K562 (cell line): ENCODE results near the gene PLA2G4D. TPM values are rescaled to one million over a fixed set of nuclear protein-coding genes. Genes with fewer than 3 reads are reported as not detected.

ENCODE experiments used
- ATAC-seq: fragments of 200-7000 bp; cut with Tn5 transposase; 3 replicates; pipeline ENCODE4 v1.9.1; 2020; ENCODE audit warnings: moderate library complexity
- BruUV-seq: library from RNA; stranded (reverse); fragments of 400-500 nt; replicated peaks from 2 replicates; lab custom pipeline; 2021; lab: Mats Ljungman, UMichigan
- CTCF ChIA-PET: fragments of 300-600 bp; formaldehyde crosslinking; extraction: SDS; loops from one replicate; lab custom pipeline; 2021; ENCODE audit warnings: low intra/inter-chr PET ratio; lab: Yijun Ruan, JAX
- POLR2A ChIA-PET: fragments of 300-600, 350-650 bp; sonication (Branson Sonifier 250); formaldehyde crosslinking; extraction: SDS; loops from one replicate; lab custom pipeline; 2021; ENCODE audit warnings: antibody characterized with exemption, inconsistent platforms; lab: Yijun Ruan, JAX
- DNase-seq, 4 experiments: peaks; one replicate each; pipeline versions ENCODE4 v3.0.0 to v3.0.0-alpha.2; 2011 to 2018; ENCODE audit warnings: low spot score in 3 of 4, mixed read lengths in 3 of 4; ENCODE audit errors: extremely low read depth in 1 of 4
- FAIRE-seq: peaks from 2 replicates; lab custom pipeline; 2011; peaks lifted over from hg19 to GRCh38; lab: Jason Lieb, UNC
- H2AFZ ChIP-seq: 2 replicates; pipeline ENCODE4 v1.6.0; 2011; ENCODE audit warnings: low read depth, low read length, control low read depth, inconsistent platforms
- H3K27ac ChIP-seq: fragments of 200-600 bp; 3 replicates; pipeline ENCODE4 v1.8.0; 2011; ENCODE audit warnings: low read depth, mild to moderate bottlenecking, control low read depth, inconsistent platforms, low read length, moderate library complexity, mixed read lengths; ENCODE audit errors: extremely low read depth
- H3K27me3 ChIP-seq, 2 experiments: fragments of 300-600 bp in 1 of 2; 2 replicates in 1 of 2; 3 replicates in 1 of 2; pipeline versions ENCODE4 v1.6.0 to v1.8.0; 2011; ENCODE audit warnings: inconsistent platforms in 2 of 2, low read length in 2 of 2, mild to moderate bottlenecking in 1 of 2, mixed read lengths in 1 of 2, moderate library complexity in 1 of 2; ENCODE audit not compliant: control insufficient read depth in 2 of 2, insufficient read depth in 2 of 2
- H3K36me3 ChIP-seq: fragments of 300-600 bp; 3 replicates; pipeline ENCODE4 v1.8.0; 2011; ENCODE audit warnings: mild to moderate bottlenecking, low read length, inconsistent platforms; ENCODE audit not compliant: control insufficient read depth, insufficient read depth
- H3K4me1 ChIP-seq, 2 experiments: fragments of 200-600 bp in 1 of 2; replicated peaks in 1 of 2; 2 replicates in 1 of 2; 3 replicates in 1 of 2; pipeline versions ENCODE4 v1.5.1 to v1.8.0; 2011; ENCODE audit warnings: inconsistent platforms in 2 of 2, low read length in 2 of 2, mild to moderate bottlenecking in 1 of 2, mixed read lengths in 1 of 2, moderate library complexity in 1 of 2; ENCODE audit not compliant: control insufficient read depth in 2 of 2, insufficient read depth in 2 of 2
- H3K4me2 ChIP-seq: 2 replicates; pipeline ENCODE4 v1.6.1; 2011; ENCODE audit warnings: low read length, control low read depth, inconsistent platforms, mixed read lengths; ENCODE audit not compliant: insufficient read depth
- H3K4me3 ChIP-seq: fragments of 200-600 bp; sonication (generic), shearing (Covaris generic); 2 replicates; pipeline ENCODE4 v1.5.1; 2016; ENCODE audit warnings: control low read depth, inconsistent platforms
- H3K79me2 ChIP-seq: fragments of 200-600 bp; 3 replicates; pipeline ENCODE4 v1.8.0; 2011; ENCODE audit warnings: low read length, inconsistent platforms; ENCODE audit not compliant: control insufficient read depth, insufficient read depth
- H3K9ac ChIP-seq, 2 experiments: 2 replicates each; pipeline versions ENCODE4 v1.6.0 to v1.6.1; 2011; ENCODE audit warnings: low read depth in 2 of 2, low read length in 2 of 2, control low read depth in 1 of 2, inconsistent platforms in 1 of 2, mild to moderate bottlenecking in 1 of 2, mixed read lengths in 1 of 2; ENCODE audit not compliant: insufficient read depth in 1 of 2
- H3K9me1 ChIP-seq: one replicate; pipeline ENCODE4 v1.6.0; 2011; ENCODE audit warnings: inconsistent platforms, mild to moderate bottlenecking, low read length, moderate library complexity; ENCODE audit not compliant: control insufficient read depth, insufficient read depth
- H3K9me3 ChIP-seq: replicated peaks from 2 replicates; pipeline ENCODE4 v1.5.1; 2011; ENCODE audit warnings: low read depth, low read length, inconsistent platforms; ENCODE audit not compliant: control insufficient read depth, insufficient read depth
- H4K20me1 ChIP-seq: replicated peaks from 2 replicates; pipeline ENCODE4 v1.6.1; 2011; ENCODE audit warnings: low read length, inconsistent platforms, mixed read lengths; ENCODE audit not compliant: control insufficient read depth, insufficient read depth
- CEBPZ ChIP-seq: fragments of 150-350 bp; IDR thresholded peaks from 2 replicates; pipeline ENCODE4 v1.6.1; 2014; ENCODE audit warnings: low read depth, mild to moderate bottlenecking, low read length, borderline replicate concordance
- DMBX1 ChIP-seq: fragments of 250-450 bp; sonication (Bioruptor Pico); IDR thresholded peaks from 2 replicates; pipeline ENCODE4 v1.8.0; 2022; ENCODE audit warnings: inconsistent platforms, mild to moderate bottlenecking, moderate library complexity, borderline replicate concordance
- EHMT2 ChIP-seq: fragments of 450-650 bp; IDR thresholded peaks from 2 replicates; pipeline ENCODE4 v1.6.1; 2018; ENCODE audit warnings: antibody characterized with exemption
- MCM7 ChIP-seq, 2 experiments: fragments of 450-650 bp; IDR thresholded peaks; 2 replicates each; pipeline ENCODE4 v1.6.1; 2016 to 2018
- MEIS2 ChIP-seq: fragments of 450-650 bp; IDR thresholded peaks from 2 replicates; pipeline ENCODE4 v1.6.1; 2014; ENCODE audit warnings: mild to moderate bottlenecking; ENCODE audit not compliant: partially characterized antibody
- SRF ChIP-seq, 2 experiments: fragments of 250-450, 450-650 bp in 1 of 2; sonication (Bioruptor Pico) in 1 of 2; sonication (generic) in 1 of 2; formaldehyde crosslinking; IDR thresholded peaks; 2 replicates each; pipeline versions ENCODE4 v1.5.0 to v1.5.1; 2020 to 2022; ENCODE audit warnings: mild to moderate bottlenecking in 1 of 2, missing genetic modification reagents in 1 of 2
- USF2 ChIP-seq: sonication (generic); formaldehyde crosslinking; IDR thresholded peaks from 2 replicates; pipeline ENCODE4 v1.5.0; 2020; ENCODE audit warnings: missing genetic modification reagents
- ZNF282 ChIP-seq: sonication (generic); formaldehyde crosslinking; IDR thresholded peaks from 2 replicates; pipeline ENCODE4 v1.8.1; 2023; ENCODE audit warnings: missing genetic modification reagents
- WGBS: fragments of 100-300 bp; shearing (Covaris generic); methylation state at CpG from one replicate; pipeline ENCODE4 v1.1.6; 2016; ENCODE audit warnings: low coverage, mixed read lengths; ENCODE audit not compliant: insufficient coverage; ENCODE audit errors: missing lambda C conversion rate; 5-methylcytosine and 5-hydroxymethylcytosine counted together
- in situ Hi-C: fragments of 300-500 bp; cut with MboI; formaldehyde crosslinking; loops from 4 replicates; pipeline ENCODE4 v1.15.0; 2018; ENCODE audit warnings: inconsistent platforms, mixed read lengths
- intact Hi-C: fragments of 100-400 bp; cut with micrococcal nuclease; formaldehyde crosslinking; loops from 2 replicates; pipeline ENCODE4 v1.14.2; 2022
- polyA plus RNA-seq, 8 experiments: library from polyadenylated mRNA; depleted of rRNA in 4 of 8; stranded (reverse) in 5 of 8; unstranded in 3 of 8; fragments of >200 nt; fragmentation: Nextera tagmentation in 2 of 8; fragmentation: Illumina TruSeq in 1 of 8; extraction: Ambion mirVana in 2 of 8; extraction: Trizol in 1 of 8; gene quantifications; 2 replicates each; pipeline versions ENCODE4 v1.2.1 to v1.2.3, GENCODE V29; 2011 to 2014; ENCODE audit warnings: inconsistent platforms in 1 of 8, missing spikeins in 1 of 8
- total RNA-seq, 7 experiments: library from RNA; depleted of rRNA in 6 of 7; stranded (reverse); fragments of >200 nt in 6 of 7; fragmentation: Illumina TruSeq in 2 of 7; extraction: Trizol in 2 of 7; gene quantifications; 2 replicates each; pipeline versions ENCODE4 v1.2.1 to v1.2.3, GENCODE V29; 2011 to 2021; ENCODE audit warnings: low replicate concordance in 1 of 7

The PLA2G4D gene
- total and polyA plus RNA-seq, 9 of the 15 experiments (the other 6 are each of a cell fraction or from before 2014, with no cell fraction given) = 0.04 TPM; not detected in 8

- TF ChIP-seq CEBPZ (no peak), EHMT2 (no peak), ZNF282 (no peak)
Observed at GRCh38 chr15:42087460-42087859, 6.9 kb downstream of the PLA2G4D start (continued).

- TF ChIP-seq MEIS2 = no peak
- TF ChIP-seq MCM7 (IDR thresholded peaks at IDR 0.05) = no peak
- no peak for TF ChIP-seq SRF (CRISPR knock-in tag; IDR thresholded peaks at IDR 0.05)
- TF ChIP-seq USF2 (CRISPR knock-in tag) = no peak
- TF ChIP-seq DMBX1 = no peak
- TF ChIP-seq, all 486 proteins: peak for 0
- BruUV-seq = no TSS peak
- intact Hi-C loops = no loop called here
Observed at GRCh38 chr15:42085721-42086120, 8.6 kb downstream of the PLA2G4D start.

More at GRCh38 chr15:42085721-42086120, 8.6 kb downstream of the PLA2G4D start:
- ChIA-PET CTCF (interaction anchor here (0.6 to 2.7 kb wide), 2 partner anchors 20 to 55 kb away, joined by 4 to 18 read pairs; no protein-coding TSS in a partner anchor), POLR2A (interaction anchor here (0.5 kb wide), 1 partner anchor 821 kb away, joined by 3 read pairs; no protein-coding TSS in a partner anchor)
- Histone ChIP-seq H3K36me3 (no peaks in the 10 kb centered on the region), H4K20me1 (peaks cover 16% of the 10 kb centered on the region), H3K4me1 (peaks cover 0 to 19% of the 10 kb centered on the region in 2 experiments; a peak in 3 of 5 replicates), H3K9me3 (no peaks in the 10 kb centered on the region), H3K4me3 (no peak overlapping the region), H3K27ac (no peak overlapping the region), H3K79me2 (no peaks in the 10 kb centered on the region), H2AFZ (no peak overlapping the region), H3K27me3 (peaks cover 41 to 86% of the 10 kb centered on the region in 2 experiments), H3K9me1 (no peaks in the 10 kb centered on the region), H3K4me2 (no peak overlapping the region), H3K9ac (no peak overlapping the region)
- WGBS = 0% methylated on average over 3 of the region's 3 CpGs
- no peak for ATAC-seq
- FAIRE-seq = no peak
- in situ Hi-C loops = no loop called here
- DNase-seq = no peak
